Thoracic aorta (tissue), 2 donors: Measurements from ENCODE around the gene RFX3. TPM values are rescaled to one million over a fixed set of nuclear protein-coding genes. Genes with fewer than 3 reads are reported as not detected.

ENCODE experiments used
- ATAC-seq: fragments of 150-250 bp; one replicate; pipeline ENCODE4 v1.8.0; 2017; ENCODE audit warnings: low read depth; ENCODE audit not compliant: insufficient number of reproducible peaks, low FRiP score
- DNase-seq: peaks from one replicate; pipeline ENCODE4 v3.0.0-alpha.2; 2020; ENCODE audit warnings: low spot score
- H3K27ac ChIP-seq, 2 donors: fragments of 200-600 bp; sonication (generic); 1 replicate in 1 of 2; 2 replicates in 1 of 2; pipeline ENCODE4 v1.5.1; 2016; ENCODE audit warnings: mild to moderate bottlenecking in 2 of 2, moderate library complexity in 2 of 2
- H3K27me3 ChIP-seq: fragments of 200-600 bp; sonication (generic); replicated peaks from 2 replicates; pipeline ENCODE4 v1.6.0; 2016; ENCODE audit warnings: mild to moderate bottlenecking; ENCODE audit not compliant: insufficient read depth
- H3K36me3 ChIP-seq: fragments of 200-600 bp; sonication (generic); one replicate; pipeline ENCODE4 v1.5.1; 2016
- H3K4me1 ChIP-seq, 2 donors: fragments of 200-600 bp; sonication (generic); 1 replicate in 1 of 2; 2 replicates in 1 of 2; pipeline versions ENCODE4 v1.5.1 to v1.6.0; 2016; ENCODE audit warnings: low read depth in 2 of 2, mild to moderate bottlenecking in 1 of 2; ENCODE audit not compliant: control insufficient read depth in 1 of 2
- H3K4me3 ChIP-seq: fragments of 200-600 bp; sonication (generic); 2 replicates; pipeline ENCODE4 v1.5.1; 2016; ENCODE audit warnings: mild to moderate bottlenecking
- H3K9me3 ChIP-seq: fragments of 200-600 bp; sonication (generic); 2 replicates; pipeline ENCODE4 v1.5.1; 2016
- total RNA-seq, 2 donors: library from RNA; depleted of rRNA; stranded (reverse); fragments of >200 nt; gene quantifications; one replicate each; pipeline versions ENCODE4 v1.1.0 to v1.2.3, GENCODE V29; 2016
- TF ChIP-seq, protein P1 (sequence below): fragments of 200-600 bp; sonication (generic); IDR thresholded peaks from one replicate; pipeline ENCODE4 v1.5.1; 2019; ENCODE audit warnings: antibody characterized with exemption

The RFX3 gene
- total RNA-seq, 2 donors from 2014 or later = 2.6 to 15.6 TPM

DNA sequence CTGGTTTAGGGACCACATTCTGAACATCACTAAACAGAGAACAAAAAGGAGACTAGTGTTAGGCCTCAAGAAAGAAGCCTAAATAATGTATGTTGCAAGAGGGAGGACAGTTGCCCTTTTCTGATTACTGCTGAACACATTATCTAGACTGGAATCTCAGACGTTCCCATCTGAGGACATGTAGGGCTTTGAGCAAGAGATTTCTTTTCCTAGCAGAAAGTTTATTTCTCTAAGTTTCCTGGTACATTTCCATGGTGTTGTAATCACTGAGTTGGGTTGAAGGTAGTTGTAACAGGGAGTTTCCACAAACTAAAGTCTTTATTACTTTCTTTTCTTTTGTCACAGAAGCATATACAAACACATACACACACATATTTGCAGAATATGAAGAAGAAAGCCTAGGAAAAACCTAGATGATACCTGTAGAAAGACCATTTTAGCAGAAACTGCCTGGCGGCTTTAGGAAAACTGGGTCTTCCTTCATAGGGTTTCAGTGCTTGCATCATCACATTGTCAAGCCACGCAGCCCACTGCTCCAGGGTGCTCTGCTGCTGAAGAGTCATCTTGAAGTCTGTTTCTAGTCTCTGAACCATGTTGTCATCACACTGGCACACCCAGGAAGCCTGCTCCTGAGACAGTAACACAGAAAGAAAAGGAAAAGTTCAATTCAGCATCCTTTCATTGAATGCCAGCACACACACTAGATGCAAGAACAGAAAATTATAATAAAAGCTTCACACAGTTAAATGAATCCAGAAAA lies 269.1 kb downstream of the RFX3 start:
- DNase-seq (no peak), ATAC-seq (no peak)
- Histone ChIP-seq H3K9me3 (no peaks in the 10 kb centered on the region), H3K27ac (no peak overlapping the region), H3K27me3 (no peaks in the 10 kb centered on the region), H3K36me3 (no peaks in the 10 kb centered on the region), H3K4me3 (no peak overlapping the region), H3K4me1 (no peaks in the 10 kb centered on the region)
- TF ChIP-seq, protein P1, sequence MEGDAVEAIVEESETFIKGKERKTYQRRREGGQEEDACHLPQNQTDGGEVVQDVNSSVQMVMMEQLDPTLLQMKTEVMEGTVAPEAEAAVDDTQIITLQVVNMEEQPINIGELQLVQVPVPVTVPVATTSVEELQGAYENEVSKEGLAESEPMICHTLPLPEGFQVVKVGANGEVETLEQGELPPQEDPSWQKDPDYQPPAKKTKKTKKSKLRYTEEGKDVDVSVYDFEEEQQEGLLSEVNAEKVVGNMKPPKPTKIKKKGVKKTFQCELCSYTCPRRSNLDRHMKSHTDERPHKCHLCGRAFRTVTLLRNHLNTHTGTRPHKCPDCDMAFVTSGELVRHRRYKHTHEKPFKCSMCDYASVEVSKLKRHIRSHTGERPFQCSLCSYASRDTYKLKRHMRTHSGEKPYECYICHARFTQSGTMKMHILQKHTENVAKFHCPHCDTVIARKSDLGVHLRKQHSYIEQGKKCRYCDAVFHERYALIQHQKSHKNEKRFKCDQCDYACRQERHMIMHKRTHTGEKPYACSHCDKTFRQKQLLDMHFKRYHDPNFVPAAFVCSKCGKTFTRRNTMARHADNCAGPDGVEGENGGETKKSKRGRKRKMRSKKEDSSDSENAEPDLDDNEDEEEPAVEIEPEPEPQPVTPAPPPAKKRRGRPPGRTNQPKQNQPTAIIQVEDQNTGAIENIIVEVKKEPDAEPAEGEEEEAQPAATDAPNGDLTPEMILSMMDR = no peak

DNA sequence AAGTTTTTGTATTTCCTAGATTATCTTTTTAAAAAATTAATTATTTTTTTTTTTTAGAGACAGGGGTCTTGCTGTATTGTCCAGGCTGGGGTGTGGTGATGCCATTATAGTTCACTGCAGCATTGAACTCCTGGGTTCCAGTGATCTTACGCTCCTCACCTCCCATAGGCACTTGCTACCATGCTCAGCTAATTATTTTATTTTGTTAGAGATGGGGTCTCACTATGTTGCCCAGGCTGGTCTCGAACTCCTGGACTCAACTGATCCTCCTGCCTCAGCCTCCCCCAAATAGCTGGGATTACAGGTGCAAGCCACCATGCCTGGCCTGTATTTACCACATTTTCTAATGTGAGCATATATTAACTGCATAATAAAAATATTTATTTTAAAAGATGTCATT lies 274.5 kb downstream of the RFX3 start:
- TF ChIP-seq, protein P1 = no peak

DNA sequence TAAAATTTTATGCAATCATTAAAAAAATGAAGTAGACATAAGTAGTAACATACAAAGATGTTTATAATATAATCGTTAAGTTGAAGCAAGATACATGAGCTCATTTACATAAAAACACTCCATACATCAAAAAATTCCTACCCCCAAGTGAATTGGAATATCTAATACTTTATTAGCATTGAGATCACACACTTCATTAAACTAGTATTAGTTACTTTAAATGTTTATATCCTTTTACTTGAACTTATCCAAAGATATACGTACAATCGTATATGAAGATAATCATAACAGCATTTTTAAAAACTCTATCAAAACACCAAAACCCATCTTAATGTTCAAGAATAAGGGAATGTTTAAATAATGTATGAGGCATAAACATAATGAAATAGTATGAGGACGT lies 275.1 kb downstream of the RFX3 start:
- DNase-seq (no peak), ATAC-seq (no peak)
- no peaks in the 10 kb centered on the region for H3K36me3 ChIP-seq

More for the DNA sequence above, 274.5 kb downstream of the RFX3 start:
- no peak for DNase-seq
- Histone ChIP-seq H3K27ac (no peak overlapping the region), H3K4me1 (no peaks in the 10 kb centered on the region), H3K4me3 (no peak overlapping the region), H3K9me3 (no peaks in the 10 kb centered on the region), H3K27me3 (no peaks in the 10 kb centered on the region), H3K36me3 (no peaks in the 10 kb centered on the region)
- ATAC-seq = no peak

DNA sequence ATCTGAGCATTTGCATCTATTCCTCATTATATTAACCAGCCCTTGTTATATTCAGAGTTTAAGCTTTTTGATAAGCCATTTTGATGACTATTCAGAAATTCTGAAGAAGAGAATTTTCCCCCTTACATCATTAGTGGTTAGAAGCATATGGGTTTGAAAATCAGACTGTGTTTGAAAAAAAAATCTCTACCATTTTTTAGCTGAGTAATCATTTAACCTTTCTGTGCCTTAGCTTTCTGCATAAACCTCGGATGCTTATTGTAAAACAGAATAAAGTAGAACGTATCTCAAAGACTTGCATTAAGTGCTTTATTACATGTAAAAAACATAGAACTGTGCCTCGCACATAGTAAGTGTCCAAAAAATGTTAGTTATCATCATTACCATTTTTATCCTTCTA lies 278.6 kb downstream of the RFX3 start:
- no peak for DNase-seq
- no peaks in the 10 kb centered on the region for H3K4me1 ChIP-seq
- H3K36me3 ChIP-seq = no peaks in the 10 kb centered on the region
- TF ChIP-seq, protein P1 = no peak
- H3K9me3 ChIP-seq = no peaks in the 10 kb centered on the region
- H3K27me3 ChIP-seq = no peaks in the 10 kb centered on the region
- no peak overlapping the region for H3K27ac ChIP-seq
- ATAC-seq = no peak
- H3K4me3 ChIP-seq = no peak overlapping the region

More for the DNA sequence above, 275.1 kb downstream of the RFX3 start:
- TF ChIP-seq, protein P1 = no peak
- no peaks in the 10 kb centered on the region for H3K9me3 ChIP-seq
- H3K4me1 ChIP-seq = no peaks in the 10 kb centered on the region
- no peak overlapping the region for H3K4me3 ChIP-seq
- H3K27ac ChIP-seq = no peak overlapping the region
- no peaks in the 10 kb centered on the region for H3K27me3 ChIP-seq

DNA sequence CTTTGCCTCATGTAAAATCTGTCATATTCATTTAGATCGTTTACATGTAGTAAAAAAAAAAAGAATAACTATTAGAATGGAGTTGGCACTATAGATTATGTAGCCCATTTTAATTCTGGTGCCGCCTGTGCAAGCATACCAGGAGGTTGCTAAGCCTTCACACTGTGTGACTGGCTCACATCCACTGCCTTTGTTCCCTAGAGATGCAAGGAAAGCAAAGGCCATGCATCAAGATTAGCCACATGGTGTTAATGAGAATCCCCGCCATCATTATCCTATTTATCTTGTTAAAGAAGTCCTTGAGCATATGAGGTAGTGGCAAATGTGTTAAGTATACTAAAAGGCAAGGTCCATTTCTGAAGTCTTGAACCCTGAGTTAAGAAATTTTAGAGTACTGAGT lies 279.6 kb downstream of the RFX3 start:
- no peak overlapping the region for H3K27ac ChIP-seq
- no peaks in the 10 kb centered on the region for H3K9me3 ChIP-seq
- DNase-seq (no peak), ATAC-seq (no peak)
- H3K27me3 ChIP-seq = no peaks in the 10 kb centered on the region
- TF ChIP-seq, protein P1 = no peak
- no peaks in the 10 kb centered on the region for H3K4me1 ChIP-seq
- no peaks in the 10 kb centered on the region for H3K36me3 ChIP-seq
- no peak overlapping the region for H3K4me3 ChIP-seq
